ENCODE results near the gene DRGX.

The DRGX gene

DNA sequence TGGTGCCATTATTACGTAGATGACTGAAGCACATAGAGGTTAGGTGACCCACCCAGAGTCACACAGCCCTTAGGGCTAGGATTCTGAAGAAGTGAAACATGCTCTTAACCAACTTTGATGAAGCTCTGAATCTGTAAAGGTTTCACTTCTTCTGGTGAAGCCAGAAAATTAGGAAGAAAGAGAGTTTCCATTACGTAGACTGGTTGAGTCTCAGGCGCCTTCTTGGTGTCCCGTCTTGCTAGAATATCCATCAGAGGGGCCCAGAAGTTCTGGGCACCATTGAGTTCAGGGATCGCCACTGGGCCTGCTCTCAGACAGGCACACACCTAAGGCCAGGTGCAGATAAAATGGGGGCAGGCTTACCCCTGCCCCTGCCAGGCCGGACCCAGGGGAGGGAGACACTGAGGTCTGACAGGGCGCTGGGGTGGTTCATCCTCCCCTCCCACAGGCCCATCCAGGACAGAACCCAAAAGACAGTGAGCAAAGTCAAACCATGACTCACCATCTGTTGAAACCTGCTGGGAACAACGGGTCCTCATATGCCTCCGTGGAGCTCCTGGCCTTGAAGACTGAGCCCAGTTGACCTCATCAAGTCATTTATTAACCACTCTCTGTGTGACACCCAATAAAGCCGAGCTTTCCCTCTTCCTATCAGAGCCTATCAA is 33.2 kb downstream of the DRGX start:
- DNase-seq (ENCODE audit: low read depth, low spot score) = no peak
- TF ChIP-seq, protein P1, sequence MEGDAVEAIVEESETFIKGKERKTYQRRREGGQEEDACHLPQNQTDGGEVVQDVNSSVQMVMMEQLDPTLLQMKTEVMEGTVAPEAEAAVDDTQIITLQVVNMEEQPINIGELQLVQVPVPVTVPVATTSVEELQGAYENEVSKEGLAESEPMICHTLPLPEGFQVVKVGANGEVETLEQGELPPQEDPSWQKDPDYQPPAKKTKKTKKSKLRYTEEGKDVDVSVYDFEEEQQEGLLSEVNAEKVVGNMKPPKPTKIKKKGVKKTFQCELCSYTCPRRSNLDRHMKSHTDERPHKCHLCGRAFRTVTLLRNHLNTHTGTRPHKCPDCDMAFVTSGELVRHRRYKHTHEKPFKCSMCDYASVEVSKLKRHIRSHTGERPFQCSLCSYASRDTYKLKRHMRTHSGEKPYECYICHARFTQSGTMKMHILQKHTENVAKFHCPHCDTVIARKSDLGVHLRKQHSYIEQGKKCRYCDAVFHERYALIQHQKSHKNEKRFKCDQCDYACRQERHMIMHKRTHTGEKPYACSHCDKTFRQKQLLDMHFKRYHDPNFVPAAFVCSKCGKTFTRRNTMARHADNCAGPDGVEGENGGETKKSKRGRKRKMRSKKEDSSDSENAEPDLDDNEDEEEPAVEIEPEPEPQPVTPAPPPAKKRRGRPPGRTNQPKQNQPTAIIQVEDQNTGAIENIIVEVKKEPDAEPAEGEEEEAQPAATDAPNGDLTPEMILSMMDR (IDR thresholded peaks at IDR 0.05; ENCODE audit: insufficient read depth, low read length, missing control alignments) = no peak
- no peak overlapping the region for H3K4me3 ChIP-seq (ENCODE audit: low read depth, low read length)
- ChIA-PET CTCF (no interaction called here), POLR2A (no interaction called here)

DNA sequence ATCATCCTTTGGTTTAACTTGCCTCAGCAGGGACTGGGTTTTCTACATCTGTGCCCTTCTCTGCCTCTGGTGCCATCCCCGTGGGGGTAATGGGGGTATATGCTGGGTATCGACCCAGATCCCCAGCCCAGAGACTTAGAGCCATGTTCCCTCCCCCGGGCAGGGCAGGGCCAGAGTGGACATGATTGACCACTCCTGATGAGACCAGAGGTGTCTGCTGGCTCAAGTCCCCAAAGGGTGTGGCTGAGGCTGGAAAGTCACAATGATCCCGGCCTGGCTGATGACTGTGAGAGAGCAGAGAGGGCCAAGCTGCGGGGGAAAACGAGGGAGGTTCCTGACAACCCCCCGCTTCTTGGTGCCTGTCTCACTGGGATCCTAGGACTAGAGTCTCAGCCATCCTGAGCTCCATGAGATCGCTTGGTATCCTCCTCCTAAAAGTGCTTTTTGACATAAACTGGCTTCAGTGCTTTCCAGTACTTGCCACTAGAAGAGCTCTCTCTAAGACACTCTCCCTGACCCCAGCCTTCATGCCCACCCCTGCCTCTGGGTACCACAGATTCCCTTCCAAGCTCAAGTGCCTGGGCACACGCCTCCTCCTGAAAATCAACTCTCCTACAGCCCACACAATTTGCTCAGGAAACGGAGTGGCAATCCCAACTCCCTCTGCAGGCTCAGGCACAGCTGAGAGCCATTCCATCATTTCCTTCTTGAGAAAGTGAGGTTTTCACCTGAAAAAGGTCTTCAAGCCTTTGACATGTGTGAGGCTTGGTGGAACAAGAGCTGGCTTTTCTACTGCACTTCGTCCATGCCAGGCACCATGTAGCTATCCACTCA is 33.9 kb downstream of the DRGX start:
- CTCF ChIA-PET = no interaction called here
- POLR2A ChIA-PET = no interaction called here
- no peak overlapping the region for H3K4me3 ChIP-seq (ENCODE audit: low read depth, low read length)
- TF ChIP-seq, protein P1 (IDR thresholded peaks at IDR 0.05; ENCODE audit: insufficient read depth, low read length, missing control alignments) = no peak
- no peak for DNase-seq (ENCODE audit: low read depth, low spot score)

GRCh38 chr10:49361178-49361554 is 34.7 kb downstream of the DRGX start:
- POLR2A ChIA-PET = no interaction called here
- H3K4me3 ChIP-seq (ENCODE audit: low read depth, low read length) = no peak overlapping the region
- CTCF ChIA-PET = interaction anchor here (1.6 kb wide), 1 partner anchor 46 kb away, joined by 4 read pairs; no protein-coding TSS in a partner anchor
- TF ChIP-seq, protein P1 (IDR thresholded peaks at IDR 0.05; ENCODE audit: insufficient read depth, low read length, missing control alignments) = no peak
- DNase-seq (ENCODE audit: low read depth, low spot score) = no peak

- H3K4me3 ChIP-seq (ENCODE audit: low read depth, low read length) = no peak overlapping the region
- TF ChIP-seq, protein P1 (IDR thresholded peaks at IDR 0.05; ENCODE audit: insufficient read depth, low read length, missing control alignments) = no peak
- ChIA-PET CTCF (interaction anchor here (1.6 kb wide), 1 partner anchor 47 kb away, joined by 4 read pairs; no protein-coding TSS in a partner anchor), POLR2A (no interaction called here)
- DNase-seq (ENCODE audit: low read depth, low spot score) = no peak
Observed at GRCh38 chr10:49360271-49361177, 35.4 kb downstream of the DRGX start.

DNA sequence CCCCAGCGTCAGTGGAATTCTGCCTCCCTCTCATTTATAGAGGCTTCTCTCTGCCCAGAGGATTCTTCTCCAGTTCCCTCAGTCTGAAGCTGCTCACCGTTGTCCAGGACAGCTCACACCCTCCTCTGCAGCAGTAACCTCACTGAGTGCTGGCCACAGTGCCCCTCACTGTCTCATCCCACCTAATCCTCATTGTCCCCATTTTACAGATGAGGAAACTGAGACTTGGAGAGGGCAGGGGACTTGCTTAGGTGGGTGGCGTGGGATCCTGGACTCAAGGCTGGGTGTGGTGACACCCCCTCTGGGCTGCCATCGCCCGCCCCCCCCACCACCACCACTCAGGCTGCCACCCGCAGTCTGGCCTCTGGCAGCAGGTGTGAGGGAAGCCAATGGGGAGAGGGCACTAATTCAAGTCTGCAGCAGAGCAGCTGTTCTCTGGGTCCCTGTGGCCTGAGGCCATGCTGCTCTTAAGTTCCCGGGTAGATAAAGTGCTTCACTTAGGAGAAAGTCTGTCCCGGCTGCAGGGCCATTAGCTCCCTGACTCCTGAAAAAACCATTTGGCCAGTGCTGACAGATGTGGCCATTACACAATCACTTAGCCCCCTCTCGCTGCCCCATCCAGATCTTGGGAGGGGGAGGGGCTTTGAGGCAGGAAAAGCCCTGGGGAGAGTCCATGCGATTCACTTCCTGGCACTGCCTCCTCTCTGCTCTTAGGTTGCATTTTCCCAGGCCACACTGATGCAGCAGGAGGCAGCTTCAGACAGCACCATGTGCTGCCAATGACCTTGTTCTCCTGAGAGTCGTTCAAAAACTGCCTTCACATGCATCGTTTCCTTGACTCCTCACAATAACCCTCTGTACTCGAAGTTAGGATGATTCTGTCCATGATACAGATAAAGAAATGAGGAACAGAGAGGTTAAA is 36.3 kb downstream of the DRGX start:
- TF ChIP-seq, protein P1 (IDR thresholded peaks at IDR 0.05; ENCODE audit: insufficient read depth, low read length, missing control alignments) = no peak
- POLR2A ChIA-PET = no interaction called here
- H3K4me3 ChIP-seq (ENCODE audit: low read depth, low read length) = no peak overlapping the region
- CTCF ChIA-PET = interaction anchor here (1.6 kb wide), 1 partner anchor 48 kb away, joined by 4 read pairs; no protein-coding TSS in a partner anchor
- no peak for DNase-seq (ENCODE audit: low read depth, low spot score)
